GM13977 (cell line): ENCODE data around the gene DLGAP3.

ENCODE experiments used
- DNase-seq: peaks from one replicate; pipeline ENCODE4 v3.0.0; 2012; ENCODE audit warnings: low spot score
- CTCF ChIP-seq: IDR thresholded peaks from 2 replicates; pipeline ENCODE4 v1.5.1; 2012; ENCODE audit warnings: mild to moderate bottlenecking, control low read depth; ENCODE audit not compliant: insufficient read depth; ENCODE audit errors: extremely low read depth, missing control alignments
- in situ Hi-C: fragments of 300-500 bp; cut with MboI; formaldehyde crosslinking; loops from one replicate; pipeline ENCODE4 v1.12.0; 2022; ENCODE audit warnings: low sequenced_read_pairs, low pct_unique_long_range_greater_than_20kb, mixed read lengths, inconsistent platforms; ENCODE audit not compliant: unreplicated experiment

DLGAP3 gene

GRCh38 chr1:34869760-34870159 is 59.7 kb downstream of the DLGAP3 start:
- no peak for DNase-seq
- in situ Hi-C loops, result no loop called here
- no peak for TF ChIP-seq CTCF

DNA sequence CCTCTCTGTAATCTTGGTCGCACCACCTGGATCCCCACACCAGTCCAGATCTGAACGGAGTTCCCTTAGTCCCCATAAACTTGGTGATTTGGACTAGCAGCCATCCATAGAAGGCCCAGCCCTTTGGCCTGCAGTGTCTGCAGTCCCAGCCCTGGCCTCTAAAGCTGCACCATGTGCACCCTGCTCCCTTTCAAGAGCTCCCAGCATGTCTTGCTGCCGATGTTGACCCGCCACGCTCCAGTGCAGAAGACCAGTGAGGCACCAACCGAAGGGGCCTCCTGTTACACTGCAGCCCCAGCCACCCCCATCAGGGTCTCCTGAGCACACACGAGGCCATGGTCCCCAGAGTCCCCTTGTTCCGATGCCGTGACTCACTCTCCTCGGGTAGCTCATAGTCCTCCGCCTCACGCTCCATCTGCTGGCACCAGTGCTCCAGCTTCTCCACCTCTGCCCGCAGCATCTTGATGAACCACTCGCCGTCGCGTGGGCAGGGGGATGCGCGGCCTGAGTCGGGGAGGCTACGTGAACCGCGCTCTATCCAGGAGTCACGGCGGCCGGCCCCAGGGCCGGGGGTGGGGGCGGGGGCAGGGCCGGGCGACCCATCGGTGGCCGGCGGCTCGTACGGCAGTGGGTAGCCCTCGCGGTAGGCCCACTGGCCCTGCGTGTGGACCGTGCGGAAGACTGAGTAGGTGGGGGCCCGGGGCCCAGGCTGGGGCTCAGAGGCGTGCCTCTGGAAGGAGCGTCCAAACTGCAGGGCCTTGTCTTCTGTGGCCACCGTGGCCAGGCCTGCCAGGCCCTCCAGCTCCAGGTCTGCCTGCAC is 61.0 kb downstream of the DLGAP3 start:
- no peak for TF ChIP-seq CTCF
- in situ Hi-C loops, result no loop called here
- no peak for DNase-seq

DNA sequence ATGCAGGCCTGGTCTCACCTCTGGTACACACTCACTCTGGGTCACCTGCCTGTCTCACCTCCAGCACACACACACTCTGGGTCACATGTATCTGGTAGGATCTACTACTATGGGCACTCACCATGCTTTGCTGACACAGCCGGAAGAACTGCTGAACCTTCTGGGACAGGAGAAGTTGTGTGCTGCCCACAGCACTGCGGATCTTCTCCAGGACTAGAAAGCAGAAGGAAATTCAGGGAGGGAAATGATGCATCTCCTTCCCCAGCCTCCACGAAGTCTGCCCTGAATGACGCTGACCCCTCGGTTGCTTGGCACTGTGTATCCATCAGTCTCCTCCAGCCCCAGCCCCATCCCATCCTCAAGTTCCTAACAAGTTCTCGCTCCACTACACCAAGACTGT is 62.0 kb downstream of the DLGAP3 start:
- no peak for TF ChIP-seq CTCF
- in situ Hi-C loops, result no loop called here
- DNase-seq, result no peak

- DNase-seq, result no peak
- in situ Hi-C loops, result no loop called here
- TF ChIP-seq CTCF, result no peak
Observed at GRCh38 chr1:34866762-34867109, 62.7 kb downstream of the DLGAP3 start.

DNA sequence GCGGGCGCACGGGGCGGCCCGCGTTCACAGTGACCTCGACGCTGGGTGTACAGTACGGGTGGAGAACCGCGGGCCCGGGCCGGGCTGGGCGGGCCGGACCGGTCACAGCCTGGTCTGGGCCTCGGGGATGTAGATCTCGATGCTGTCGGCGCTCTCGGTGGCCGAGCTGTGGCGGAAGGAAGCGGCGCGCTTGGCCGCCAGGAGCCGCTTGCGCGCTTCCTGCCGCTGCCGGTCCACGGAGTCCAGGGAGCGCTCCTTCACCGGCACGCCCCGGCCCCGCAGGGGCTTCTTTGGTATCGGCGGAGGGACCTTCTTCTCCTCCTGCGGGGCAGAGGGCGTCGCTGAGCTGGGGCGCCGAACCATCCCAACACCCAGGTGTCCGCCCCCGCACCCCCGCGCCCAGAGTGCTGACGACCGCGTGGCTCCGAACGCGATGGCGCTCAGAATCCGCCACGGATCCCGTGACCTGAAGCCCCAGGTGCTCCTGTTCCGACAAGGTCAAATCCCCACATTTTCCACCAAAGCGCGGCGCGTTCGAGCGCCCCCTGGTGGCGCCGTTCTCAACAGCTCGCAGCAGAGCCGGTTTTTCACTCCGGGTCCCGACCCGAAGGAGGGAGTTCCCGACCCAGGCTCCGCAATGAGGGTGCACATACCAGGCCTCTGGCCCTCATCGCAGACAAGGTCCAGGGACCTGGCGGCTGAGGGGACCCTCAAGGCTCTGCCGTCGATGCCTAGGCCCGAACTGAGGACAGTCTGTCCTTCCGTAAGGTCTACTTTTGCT is 63.3 kb downstream of the DLGAP3 start:
- peak; percentile 93 for TF ChIP-seq CTCF
- peak; percentile 91 for DNase-seq
- in situ Hi-C loops, result no loop called here

GRCh38 chr1:34865573-34865972 is 63.9 kb downstream of the DLGAP3 start:
- no peak for TF ChIP-seq CTCF
- DNase-seq, result no peak

More at GRCh38 chr1:34865573-34865972, 63.9 kb downstream of the DLGAP3 start:
- in situ Hi-C loops, result no loop called here
